Retinal pigment epithelial cell (primary cell): ENCODE measurements around the gene KNCN.

Source experiments
- DNase-seq: peaks from one replicate; pipeline ENCODE4 v3.0.0-alpha.2; 2010; ENCODE audit warnings: low read depth
- H3K4me3 ChIP-seq: 2 replicates; pipeline ENCODE4 v1.5.1; 2011; ENCODE audit warnings: mild to moderate bottlenecking, low read length, control low read depth, moderate library complexity
- TF ChIP-seq, protein P1 (sequence below): conservative IDR thresholded peaks from 2 replicates; pipeline ENCODE4 v1.5.1; 2011; ENCODE audit warnings: low read depth, low read length, control low read depth, inconsistent platforms

KNCN gene

DNA sequence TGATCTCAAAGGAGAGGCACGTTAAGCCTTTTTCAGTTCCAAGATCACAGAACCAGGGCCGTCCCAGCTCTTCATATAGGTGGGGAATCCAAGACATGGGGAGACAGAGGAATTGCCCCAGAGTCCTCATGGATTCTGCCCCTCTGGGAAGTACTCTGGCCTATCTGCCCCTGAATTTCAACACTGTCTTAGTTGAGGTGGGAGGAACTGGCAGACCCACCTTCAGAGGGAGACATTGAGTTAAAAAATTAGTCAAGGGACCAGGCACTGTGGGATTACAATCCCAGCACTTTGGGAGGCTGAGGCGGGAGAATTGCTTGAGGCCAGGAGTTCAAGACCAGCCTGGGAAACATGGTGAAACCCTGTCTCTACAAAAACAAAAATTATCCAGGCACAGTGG, 2.1 kb upstream of the KNCN start:
- TF ChIP-seq, protein P1, sequence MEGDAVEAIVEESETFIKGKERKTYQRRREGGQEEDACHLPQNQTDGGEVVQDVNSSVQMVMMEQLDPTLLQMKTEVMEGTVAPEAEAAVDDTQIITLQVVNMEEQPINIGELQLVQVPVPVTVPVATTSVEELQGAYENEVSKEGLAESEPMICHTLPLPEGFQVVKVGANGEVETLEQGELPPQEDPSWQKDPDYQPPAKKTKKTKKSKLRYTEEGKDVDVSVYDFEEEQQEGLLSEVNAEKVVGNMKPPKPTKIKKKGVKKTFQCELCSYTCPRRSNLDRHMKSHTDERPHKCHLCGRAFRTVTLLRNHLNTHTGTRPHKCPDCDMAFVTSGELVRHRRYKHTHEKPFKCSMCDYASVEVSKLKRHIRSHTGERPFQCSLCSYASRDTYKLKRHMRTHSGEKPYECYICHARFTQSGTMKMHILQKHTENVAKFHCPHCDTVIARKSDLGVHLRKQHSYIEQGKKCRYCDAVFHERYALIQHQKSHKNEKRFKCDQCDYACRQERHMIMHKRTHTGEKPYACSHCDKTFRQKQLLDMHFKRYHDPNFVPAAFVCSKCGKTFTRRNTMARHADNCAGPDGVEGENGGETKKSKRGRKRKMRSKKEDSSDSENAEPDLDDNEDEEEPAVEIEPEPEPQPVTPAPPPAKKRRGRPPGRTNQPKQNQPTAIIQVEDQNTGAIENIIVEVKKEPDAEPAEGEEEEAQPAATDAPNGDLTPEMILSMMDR = no peak
- DNase-seq = no peak

DNA sequence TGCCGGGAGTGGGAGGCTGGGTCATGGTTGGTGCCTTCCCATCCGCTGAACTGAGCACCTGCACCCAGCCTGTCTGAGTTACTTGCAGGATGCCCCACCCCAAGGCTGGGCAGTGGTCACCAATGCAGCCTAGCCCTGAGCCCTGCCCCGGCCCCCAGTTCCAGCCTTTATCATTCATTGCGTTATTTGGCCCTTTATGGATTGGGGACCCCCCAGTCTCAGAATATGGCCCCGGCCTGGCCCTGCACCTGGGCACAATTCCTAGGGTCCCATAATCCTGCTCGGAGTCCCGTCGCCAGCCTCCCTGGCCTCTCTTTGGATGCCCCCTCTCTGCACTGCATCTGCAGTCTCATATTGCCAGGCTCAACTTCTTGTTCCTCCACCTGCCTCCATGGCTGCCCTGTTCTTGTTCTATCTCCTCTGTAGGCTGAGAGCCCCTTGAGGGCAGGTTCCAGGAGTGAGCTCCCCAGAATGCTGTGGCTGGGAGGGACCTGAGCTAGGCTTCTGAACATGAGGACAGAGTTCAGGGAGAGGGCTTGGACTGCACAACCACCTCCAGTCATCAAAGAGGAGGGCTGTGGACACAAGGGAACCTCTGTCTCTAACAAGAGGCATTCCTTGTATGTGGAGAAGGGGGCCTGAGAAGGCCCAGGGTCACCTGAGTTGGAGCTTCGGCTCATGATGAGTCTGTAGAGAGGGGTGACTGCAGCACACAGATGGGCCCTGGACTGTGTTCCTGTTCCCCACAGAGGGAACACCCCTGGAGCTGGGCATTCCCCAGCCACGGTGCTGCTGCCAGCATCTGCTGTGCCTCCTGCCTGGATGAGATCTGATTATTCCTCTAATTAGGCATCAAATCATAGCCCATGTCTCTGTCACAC, 1.1 kb upstream of the KNCN start:
- H3K4me3 ChIP-seq = no peak overlapping the region
- TF ChIP-seq, protein P1 = no peak
- no peak for DNase-seq

More for the DNA sequence above, 2.1 kb upstream of the KNCN start:
- no peak overlapping the region for H3K4me3 ChIP-seq

DNA sequence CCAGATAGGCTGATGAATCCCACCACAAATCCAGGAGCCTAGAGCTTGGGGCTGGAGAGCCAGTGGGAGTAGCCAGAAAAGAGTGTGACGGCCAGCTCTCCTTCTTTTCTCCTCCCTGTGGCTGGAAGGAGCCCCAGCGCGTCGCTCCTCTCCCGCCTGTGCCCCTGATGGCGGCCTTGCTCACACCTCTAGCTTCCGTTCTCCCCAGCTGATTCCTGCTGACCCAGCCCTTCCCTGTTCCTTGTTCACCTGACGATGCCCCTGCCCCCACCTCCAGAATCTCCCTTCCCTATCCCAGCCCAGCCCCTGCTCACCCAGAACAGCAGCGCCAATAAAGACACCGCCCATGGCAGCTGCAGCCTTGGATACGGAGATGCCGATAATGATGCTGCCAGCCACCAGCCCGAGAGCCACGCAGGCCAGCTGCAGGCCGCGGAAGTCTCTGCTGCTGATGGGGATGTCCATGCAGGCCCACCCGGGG, 656 bp downstream of the KNCN start:
- TF ChIP-seq, protein P1 = no peak
- H3K4me3 ChIP-seq = no peak overlapping the region
- no peak for DNase-seq

DNA sequence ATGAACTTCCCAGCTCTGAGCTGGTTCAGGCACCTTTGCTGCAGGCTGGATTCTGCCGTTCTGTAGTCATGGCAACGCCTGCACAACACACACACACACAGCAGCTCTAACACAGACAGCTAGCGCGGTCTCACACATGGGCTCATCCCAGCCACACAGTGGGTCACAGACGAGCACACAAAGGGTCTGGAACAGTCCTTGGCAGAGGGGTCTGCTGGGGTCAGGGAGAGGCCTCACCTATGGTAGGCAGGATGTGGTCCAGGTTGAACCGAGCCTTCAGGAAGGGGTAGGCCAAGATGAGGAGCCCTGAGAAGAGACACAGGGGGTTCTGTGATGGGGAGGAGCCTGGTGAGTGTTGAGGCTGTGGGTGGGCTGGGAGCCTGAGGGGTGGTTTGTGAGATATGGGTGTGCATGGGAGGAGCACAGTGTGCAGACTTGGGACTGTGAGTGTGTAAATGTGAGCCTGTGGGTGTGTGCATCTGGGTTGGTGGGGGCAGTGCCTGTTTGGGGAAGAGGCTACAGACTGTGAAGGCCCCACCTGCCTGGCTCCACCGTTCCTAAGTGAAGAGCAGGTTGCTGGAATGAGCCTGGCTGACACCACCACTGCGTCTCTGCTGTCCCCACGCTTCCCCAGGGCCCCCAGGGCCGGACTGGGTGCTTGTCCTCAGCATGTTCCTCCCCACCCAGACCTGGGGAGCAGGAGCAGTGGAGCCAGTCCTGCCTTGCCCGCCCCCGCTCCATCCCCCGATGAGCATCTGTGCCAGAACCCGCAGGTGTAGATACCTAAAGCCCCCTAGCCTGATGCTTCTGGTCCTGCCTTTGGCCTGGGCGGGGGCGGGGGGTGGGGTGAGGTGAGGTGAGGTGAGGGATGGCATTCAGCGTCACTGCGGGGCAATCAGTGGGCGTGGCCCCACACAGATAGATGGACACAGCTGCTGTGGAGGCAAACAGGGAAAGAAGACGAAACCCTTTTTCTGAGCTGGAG, 1.5 kb downstream of the KNCN start:
- TF ChIP-seq, protein P1 = no peak
- no peak for DNase-seq
- no peak overlapping the region for H3K4me3 ChIP-seq

DNA sequence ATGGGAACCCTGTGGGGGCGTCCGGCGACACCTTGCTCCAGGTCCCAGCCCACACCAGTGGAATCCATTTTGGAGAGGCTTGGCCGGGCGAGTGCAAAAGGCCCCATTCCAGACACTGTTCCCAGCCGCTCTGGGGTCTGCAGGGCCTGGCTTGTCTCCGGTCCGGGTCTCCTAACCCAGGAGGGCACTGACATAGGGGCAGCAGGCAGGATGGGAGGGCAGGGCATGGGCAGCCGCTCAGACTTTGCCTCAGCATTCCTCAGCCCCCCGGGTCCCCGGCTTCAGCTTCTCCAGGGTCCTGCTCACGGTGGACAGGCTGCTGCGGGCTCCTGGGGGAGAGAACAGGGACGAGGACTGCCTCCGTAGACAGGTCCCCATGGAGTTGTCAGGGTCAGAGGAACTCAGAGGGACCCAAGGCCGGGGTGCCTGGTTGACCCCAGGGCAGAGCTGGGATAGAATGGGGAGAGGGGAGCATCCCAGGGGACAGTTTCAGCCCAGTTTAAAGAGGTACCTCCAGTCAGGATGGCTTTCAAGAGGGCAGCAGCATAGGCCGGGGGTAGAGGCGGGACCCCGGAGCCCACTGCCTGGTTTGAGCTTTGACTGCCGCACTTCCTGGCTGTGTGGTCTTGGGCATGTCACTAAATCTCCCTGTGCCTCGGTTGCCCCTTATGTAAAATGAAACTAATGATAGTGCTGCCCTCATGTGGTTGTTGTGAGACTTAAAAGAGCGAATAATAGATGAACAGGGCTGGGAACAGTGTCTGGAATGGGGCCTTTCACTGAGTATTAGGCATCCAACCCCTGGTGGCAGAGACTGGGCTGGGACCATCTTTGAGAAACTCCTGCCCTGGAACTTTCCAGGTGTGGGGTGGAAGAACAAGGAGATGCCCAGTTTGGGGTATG, 3.7 kb downstream of the KNCN start:
- H3K4me3 ChIP-seq = no peak overlapping the region
- no peak for DNase-seq
- TF ChIP-seq, protein P1 = peak; percentile 56

DNA sequence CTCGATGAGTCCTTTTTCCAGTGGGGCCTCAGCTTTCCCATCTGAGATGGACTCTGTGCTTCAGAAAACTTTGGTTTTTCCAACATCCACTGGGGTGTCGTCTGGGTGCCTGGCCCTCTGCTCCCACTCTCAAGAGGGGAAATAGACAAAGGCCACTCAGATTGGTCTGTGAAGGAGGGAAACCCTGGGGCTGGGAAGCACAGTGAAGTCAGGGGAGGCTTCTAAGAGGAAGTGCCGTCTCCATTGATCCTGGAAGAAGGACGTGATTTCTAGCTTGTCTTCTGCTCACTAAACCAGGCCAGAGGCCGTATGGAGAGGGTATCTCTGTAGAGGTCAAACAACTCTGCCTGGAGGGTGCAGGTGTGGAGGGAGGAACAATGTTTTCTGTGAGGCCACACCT, 5.2 kb downstream of the KNCN start:
- TF ChIP-seq, protein P1 = no peak
- no peak for DNase-seq
- no peak overlapping the region for H3K4me3 ChIP-seq
